Dermis microvascular lymphatic vessel endothelial cell (primary cell): ENCODE results near the gene IGF1. TPM values are rescaled to one million over a fixed set of nuclear protein-coding genes. Genes with fewer than 3 reads are reported as not detected.

Experiments
- DNase-seq, 2 donors: peaks; one replicate each; pipeline versions ENCODE4 v3.0.0 to v3.0.0-alpha.2; 2010; ENCODE audit warnings: low read depth in 2 of 2
- total RNA-seq: library from RNA; depleted of rRNA; stranded (reverse); fragments of >200 nt; gene quantifications from 2 replicates; pipeline ENCODE4 v1.2.1, GENCODE V29; 2014

The IGF1 gene
- 0.26 and 2.1 TPM in 2 replicates for total RNA-seq

DNA sequence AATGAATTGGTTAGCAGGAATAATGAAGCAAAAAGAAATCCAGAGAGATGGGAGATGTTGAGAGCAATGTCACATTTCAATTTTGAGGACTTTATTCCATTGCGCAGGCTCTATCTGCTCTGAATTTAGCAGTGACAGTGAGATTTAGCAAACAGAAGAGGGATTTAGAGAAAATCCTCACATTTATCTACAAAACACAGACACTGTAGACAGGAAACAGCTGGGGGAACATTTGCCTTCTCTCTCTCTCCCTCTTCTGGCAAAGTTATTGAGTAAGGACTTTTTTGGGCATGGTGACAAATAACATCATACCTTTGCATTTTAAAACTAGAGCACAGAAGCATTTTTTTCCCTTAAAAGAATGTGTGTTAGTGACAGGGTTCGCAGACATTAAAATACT lies at the start of gene IGF1:
IGF1 (minus strand) TSS at position 158 of the 400 bp plus-strand sequence. CDS start 182 bp downstream, outside the sequence.
- DNase-seq: peak; percentile 84 to 93

GRCh38 chr12:102528111-102528510 lies 47.7 kb upstream of the IGF1 start:
- no peak for DNase-seq

- DNase-seq: no peak
These were observed 46.9 kb upstream of the IGF1 start for GRCh38 chr12:102527171-102527720.

DNA sequence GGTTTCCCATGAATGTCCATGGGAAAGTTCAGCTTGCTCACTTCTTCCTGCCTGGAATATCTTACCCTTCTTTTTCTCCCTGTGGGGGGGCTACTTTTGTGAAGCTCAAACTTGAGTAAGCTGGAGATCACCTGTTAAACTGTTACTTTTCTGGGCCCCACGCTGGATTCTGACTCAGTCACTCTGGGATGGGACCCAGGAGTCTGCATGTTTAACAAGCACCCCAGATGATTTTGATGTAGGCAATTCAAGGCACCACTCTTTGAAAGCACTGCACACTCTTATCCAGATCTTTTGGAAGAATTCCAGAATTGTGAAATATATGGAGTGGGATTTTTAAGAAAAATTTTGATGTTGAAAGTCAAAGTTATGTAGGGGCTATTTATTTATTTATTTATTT lies 46.3 kb upstream of the IGF1 start:
- DNase-seq: no peak

GRCh38 chr12:102522768-102523167 lies 42.4 kb upstream of the IGF1 start:
- no peak for DNase-seq

DNA sequence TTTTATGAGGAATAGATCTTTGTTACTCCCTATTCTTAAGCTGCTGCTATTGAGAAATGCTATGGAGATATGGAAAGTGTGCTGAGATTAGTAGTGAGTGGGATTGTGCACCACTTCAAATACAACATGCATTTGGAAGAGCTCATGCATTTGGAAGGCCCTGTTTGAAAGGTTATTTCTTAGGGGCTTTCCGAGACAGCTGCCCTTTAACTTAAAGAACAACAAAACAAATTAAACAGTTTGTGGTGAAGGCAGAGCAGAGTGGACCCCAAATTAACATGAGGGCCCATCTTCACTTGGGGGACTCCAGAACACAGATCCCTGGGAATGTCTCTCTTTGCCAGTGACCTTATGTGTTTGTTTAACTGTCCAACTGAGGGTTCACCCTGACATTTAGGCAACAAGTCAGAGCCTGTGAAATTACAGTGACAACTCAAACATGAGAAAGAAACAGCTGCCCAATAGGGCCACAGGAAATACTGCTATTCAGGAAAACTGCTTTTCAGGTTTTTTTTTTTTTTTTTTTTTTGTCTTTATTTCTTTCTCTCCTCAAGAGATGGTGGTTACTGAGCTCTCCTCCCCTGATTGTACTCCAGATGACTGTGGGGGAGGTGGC lies 41.4 kb upstream of the IGF1 start:
- DNase-seq: no peak

GRCh38 chr12:102518871-102519270 lies 38.5 kb upstream of the IGF1 start:
- no peak for DNase-seq

GRCh38 chr12:102514696-102515095 lies 34.3 kb upstream of the IGF1 start:
- DNase-seq: no peak

- no peak for DNase-seq
These were observed 33.4 kb upstream of the IGF1 start for GRCh38 chr12:102513739-102514138.

- no peak for DNase-seq
These were observed 32.9 kb upstream of the IGF1 start for GRCh38 chr12:102513272-102513671.

GRCh38 chr12:102512523-102512922 lies 32.2 kb upstream of the IGF1 start:
- no peak for DNase-seq

DNA sequence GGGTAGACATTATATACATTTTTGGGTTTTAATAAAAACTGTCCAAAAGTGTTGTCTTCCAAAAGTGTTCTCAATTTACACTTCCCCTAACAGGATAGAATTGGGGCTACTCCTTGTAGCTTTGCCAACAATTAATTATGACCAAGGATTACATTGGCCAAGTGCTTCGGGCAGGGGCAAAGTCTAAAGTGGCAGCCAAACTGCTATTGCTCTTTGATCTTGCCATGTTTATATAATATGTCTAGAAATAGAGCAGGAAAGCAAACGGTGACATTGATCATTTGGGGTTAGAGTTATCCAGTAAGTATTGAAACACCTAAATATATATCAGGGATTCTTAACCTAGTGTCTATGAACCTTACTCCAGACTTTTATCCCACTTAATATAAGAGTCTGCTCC lies 31.2 kb upstream of the IGF1 start:
- no peak for DNase-seq

- no peak for DNase-seq
These were observed 30.1 kb upstream of the IGF1 start for GRCh38 chr12:102510463-102510862.

- DNase-seq: no peak
These were observed 29.7 kb upstream of the IGF1 start for GRCh38 chr12:102510031-102510430.

DNA sequence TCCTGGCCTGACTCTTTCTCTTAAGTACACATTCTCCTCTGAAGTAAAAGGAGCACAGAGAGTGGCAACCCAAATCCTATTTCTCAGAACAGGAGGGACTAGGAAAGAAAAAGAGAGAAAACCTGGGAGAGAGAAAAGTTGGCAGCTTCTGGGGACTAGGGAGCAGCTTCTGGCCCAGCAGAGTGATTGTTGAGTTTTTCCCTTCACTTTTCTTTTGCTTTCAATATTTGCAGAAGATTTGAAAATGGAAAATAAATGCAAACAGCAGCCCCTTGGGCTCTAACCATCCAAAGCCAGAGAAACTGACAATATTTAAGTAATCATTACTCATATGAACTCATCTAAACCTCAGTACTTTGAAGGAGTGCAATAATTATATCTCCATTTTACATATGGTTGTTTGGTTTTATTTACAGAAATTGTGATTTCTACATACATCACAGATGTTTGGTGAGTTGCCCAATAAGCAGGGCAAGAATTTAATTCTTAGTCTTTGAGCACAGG lies 28.8 kb upstream of the IGF1 start:
- DNase-seq: no peak

DNA sequence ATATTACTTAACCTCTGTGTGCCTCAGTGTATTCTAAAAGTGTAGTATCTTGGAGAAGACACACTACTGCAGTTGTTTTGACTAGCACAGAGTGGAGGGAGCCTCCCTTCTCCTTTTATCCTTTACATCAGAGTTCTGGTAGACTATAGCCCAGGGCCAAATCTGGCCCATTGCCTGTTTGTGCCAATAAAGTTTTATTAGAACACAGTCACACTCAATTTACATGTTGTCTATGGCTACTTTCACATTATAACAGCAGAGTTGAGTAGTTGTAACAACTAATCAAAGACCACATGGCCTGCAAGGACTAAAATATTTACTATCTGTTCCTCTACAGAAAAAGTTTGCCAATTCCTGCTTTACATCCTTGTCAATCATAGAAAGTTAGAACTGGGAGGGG lies 27.7 kb upstream of the IGF1 start:
- DNase-seq: no peak

GRCh38 chr12:102507301-102507700 lies 26.9 kb upstream of the IGF1 start:
- no peak for DNase-seq

- no peak for DNase-seq
These were observed 24.5 kb upstream of the IGF1 start for GRCh38 chr12:102504871-102505270.

GRCh38 chr12:102504280-102504679 lies 23.9 kb upstream of the IGF1 start:
- no peak for DNase-seq

DNA sequence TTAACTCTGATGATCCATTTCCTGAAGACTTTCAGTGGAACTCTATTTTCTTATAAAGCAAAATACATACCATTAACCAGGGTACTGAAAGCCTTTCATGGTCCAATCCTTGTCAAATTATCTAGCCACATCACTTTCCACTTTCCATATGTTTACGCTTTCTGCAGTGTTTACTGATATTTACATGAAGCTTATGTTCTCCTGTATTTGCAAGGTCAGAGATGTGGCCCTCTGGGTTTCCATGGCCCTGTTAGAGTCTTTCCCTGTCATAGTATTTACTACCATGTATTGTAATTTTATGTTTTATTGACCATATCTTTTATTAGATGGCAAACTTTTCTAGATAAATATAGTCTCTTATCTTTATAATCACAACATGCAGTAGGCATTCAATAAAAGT lies 23.5 kb upstream of the IGF1 start:
- DNase-seq: no peak

DNA sequence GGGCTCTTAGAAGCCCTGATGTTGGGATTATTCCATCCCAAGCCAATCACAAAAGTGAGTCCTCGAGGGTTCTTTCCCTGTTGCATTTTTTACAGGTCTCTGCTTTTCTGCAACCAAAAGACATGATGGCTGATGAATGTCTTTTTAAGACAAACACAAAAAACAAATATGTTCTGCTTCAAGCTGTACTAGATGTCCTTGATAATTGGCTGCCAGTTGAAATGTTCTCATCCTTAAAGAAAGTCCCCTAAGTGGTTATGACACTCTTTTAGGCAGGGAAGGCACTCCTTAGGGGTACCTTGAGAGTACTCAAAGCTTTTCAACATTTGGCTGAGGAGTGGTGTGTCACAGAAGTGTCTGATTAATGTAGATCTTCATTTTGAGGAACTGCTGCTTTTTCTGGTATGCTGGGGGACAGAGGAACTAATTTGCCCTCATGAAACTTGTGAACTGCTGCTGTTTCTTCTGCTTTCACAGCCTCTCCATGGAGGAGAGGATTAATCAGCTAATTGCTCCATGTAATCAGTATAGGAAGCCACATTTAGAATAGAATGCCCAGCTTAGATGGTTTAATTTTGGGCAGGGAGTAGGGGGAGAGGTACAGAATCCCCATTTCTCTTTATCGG lies 22.8 kb upstream of the IGF1 start:
- no peak for DNase-seq

DNA sequence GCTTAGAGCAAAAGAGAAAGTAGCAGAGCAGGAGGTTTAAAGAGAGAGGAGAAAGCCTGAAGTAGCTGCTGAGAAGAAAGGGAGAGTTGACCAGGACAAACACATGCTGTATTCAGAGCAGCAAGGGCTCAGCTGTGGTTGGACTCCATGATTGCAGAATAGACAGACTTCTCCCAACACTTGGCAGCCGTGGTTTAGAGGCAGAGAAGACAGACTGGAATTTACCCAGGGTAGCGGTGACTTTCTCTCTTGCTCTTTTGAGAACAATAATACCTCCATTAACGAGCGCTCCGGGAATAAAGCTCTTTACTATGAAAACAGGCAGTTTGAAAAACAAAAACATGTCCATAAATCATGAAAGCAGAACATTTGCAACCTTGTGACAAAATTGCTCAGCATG lies 21.4 kb upstream of the IGF1 start:
- DNase-seq: no peak

DNA sequence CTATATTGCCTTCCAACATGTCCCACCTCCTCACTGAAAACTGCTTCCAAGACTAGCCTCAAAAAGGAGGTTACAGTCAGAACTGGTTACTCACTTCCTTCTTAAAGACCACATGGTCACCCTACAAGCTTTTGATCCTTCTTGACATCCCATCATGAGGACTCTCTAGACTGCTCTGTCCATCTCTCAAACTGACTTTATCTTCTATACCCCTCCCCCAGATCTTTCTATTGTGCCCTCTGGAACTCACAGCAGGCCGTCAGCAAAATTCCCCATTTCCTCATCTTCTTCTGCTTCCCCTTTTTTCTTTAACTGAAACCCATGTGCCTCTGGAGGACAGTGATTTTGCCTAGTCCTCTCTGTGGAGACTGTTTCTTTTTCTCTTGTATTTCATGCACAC lies 18.1 kb upstream of the IGF1 start:
- DNase-seq: no peak
